ENCODE measurements around the gene LIN7A. TPM values are rescaled to one million over a fixed set of nuclear protein-coding genes. Genes with fewer than 3 reads are reported as not detected.

The LIN7A gene
- total and polyA plus RNA-seq, 2 of the 4 experiments (the other 2 are of a cell fraction) = 10.8 to 24.7 TPM

DNA sequence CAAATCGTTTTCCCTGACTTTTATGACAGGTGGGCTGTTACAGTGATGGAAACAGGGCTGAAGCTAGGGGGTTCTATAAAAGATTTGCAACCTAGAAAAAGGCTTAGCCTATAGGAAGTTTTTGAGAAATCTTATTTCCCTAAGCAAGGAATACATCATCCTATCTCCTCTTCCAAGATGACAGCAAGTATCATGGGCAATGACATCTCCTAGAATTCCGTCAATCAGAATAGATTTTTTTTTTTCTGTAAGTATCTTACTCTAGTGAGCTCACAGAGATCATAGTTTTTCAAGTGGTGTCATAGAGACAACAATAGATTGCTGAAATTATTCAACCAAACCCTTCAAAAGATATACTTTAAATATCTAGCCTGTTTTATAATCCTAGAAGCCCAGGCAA is 112.2 kb downstream of the LIN7A start:
- no TSS peak for BruUV-seq (replicated peaks)

More for the DNA sequence above, 112.2 kb downstream of the LIN7A start:
- TF ChIP-seq, protein P1, sequence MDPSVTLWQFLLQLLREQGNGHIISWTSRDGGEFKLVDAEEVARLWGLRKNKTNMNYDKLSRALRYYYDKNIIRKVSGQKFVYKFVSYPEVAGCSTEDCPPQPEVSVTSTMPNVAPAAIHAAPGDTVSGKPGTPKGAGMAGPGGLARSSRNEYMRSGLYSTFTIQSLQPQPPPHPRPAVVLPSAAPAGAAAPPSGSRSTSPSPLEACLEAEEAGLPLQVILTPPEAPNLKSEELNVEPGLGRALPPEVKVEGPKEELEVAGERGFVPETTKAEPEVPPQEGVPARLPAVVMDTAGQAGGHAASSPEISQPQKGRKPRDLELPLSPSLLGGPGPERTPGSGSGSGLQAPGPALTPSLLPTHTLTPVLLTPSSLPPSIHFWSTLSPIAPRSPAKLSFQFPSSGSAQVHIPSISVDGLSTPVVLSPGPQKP (IDR thresholded peaks at IDR 0.05; ENCODE audit: borderline replicate concordance, low read depth, low read length) = no peak
- TF ChIP-seq SMC3 (IDR thresholded peaks at IDR 0.05; ENCODE audit: low read depth, low read length) = no peak
- TF ChIP-seq, protein P2, sequence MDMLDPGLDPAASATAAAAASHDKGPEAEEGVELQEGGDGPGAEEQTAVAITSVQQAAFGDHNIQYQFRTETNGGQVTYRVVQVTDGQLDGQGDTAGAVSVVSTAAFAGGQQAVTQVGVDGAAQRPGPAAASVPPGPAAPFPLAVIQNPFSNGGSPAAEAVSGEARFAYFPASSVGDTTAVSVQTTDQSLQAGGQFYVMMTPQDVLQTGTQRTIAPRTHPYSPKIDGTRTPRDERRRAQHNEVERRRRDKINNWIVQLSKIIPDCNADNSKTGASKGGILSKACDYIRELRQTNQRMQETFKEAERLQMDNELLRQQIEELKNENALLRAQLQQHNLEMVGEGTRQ (IDR thresholded peaks at IDR 0.05; ENCODE audit: low read depth, low read length) = no peak
- TF ChIP-seq MXI1 (IDR thresholded peaks at IDR 0.05; ENCODE audit: borderline replicate concordance, low read depth, low read length) = no peak
- Histone ChIP-seq H3K9me1 (ENCODE audit: insufficient read depth, low read length) (peaks cover 9% of the 10 kb centered on the region; the same call in 1 of the 2 replicates), H2BK120ac (ENCODE audit: low read depth, low read length) (no peak overlapping the region), H3K18ac (ENCODE audit: low read depth, low read length) (no peak overlapping the region), H3K4ac (ENCODE audit: low read depth, low read length) (no peak overlapping the region), H3K36me3 (ENCODE audit: control insufficient read depth, insufficient read depth, low read length) (no peaks in the 10 kb centered on the region), H2BK20ac (ENCODE audit: low read depth, low read length) (no peak overlapping the region), H3K14ac (replicated peaks; ENCODE audit: low read depth, low read length) (no peak overlapping the region), H3K4me3 (ENCODE audit: insufficient read depth, low read depth, low read length) (no peak overlapping the region), H3K79me1 (ENCODE audit: low read depth in 1 of 2, low read length in 2 of 2) (no peaks in the 10 kb centered on the region), H3K56ac (ENCODE audit: extremely low read depth, insufficient read depth, low read length) (no peak overlapping the region), H4K5ac (ENCODE audit: low read depth, low read length) (no peak overlapping the region), H2AK5ac (ENCODE audit: low read depth, low read length) (no peak overlapping the region), H2AFZ (replicated peaks; ENCODE audit: low read length, poor library complexity) (no peak overlapping the region), H2AK9ac (replicated peaks; ENCODE audit: low read depth, low read length, poor library complexity) (no peak overlapping the region), H4K91ac (ENCODE audit: insufficient read depth, low read depth, low read length) (no peak overlapping the region), H2BK5ac (ENCODE audit: low read depth, low read length, poor library complexity, severe bottlenecking) (no peak overlapping the region), H3K23ac (ENCODE audit: low read depth, low read length) (no peak overlapping the region), H4K20me1 (ENCODE audit: insufficient read depth, low read length) (no peaks in the 10 kb centered on the region), H3K27ac (ENCODE audit: insufficient read depth, low read length) (no peak overlapping the region), H3K4me2 (ENCODE audit: low read depth, low read length) (no peak overlapping the region), H3K9ac (ENCODE audit: low read depth, low read length) (no peak overlapping the region), H4K8ac (ENCODE audit: low read depth in 2 of 2, low read length in 2 of 2) (no peak overlapping the region), H3K4me1 (ENCODE audit: control insufficient read depth, insufficient read depth, low read length) (peaks cover 9% of the 10 kb centered on the region), H2BK15ac (ENCODE audit: low read depth, low read length) (no peak overlapping the region), H3K9me3 (ENCODE audit: control insufficient read depth, insufficient read depth, low read length) (no peaks in the 10 kb centered on the region), H3K27me3 (ENCODE audit: control insufficient read depth, insufficient read depth, low read length) (no peaks in the 10 kb centered on the region)
- CTCF ChIA-PET = interaction anchor here (1.0 to 1.5 kb wide), 2 partner anchors 9 to 12 kb away, joined by 3 to 4 read pairs; no protein-coding TSS in a partner anchor
- intact Hi-C loops (cut with micrococcal nuclease) = no loop called here
- ATAC-seq (ENCODE audit: low read depth) = no peak
- no CpG with 5 or more reads among the region's 2 CpGs for WGBS, 2 experiments (ENCODE audit: extremely low coverage in 2 of 2, insufficient read length in 1 of 2)
- in situ Hi-C loops (cut with MboI; ENCODE audit: low sequenced_read_pairs) = no loop called here
- dilution Hi-C loops (cut with HindIII; ENCODE audit: low sequenced_read_pairs, unreplicated experiment) = no loop called here
- POLR2A ChIA-PET (ENCODE audit: unreplicated experiment) = no interaction called here
- no peak for DNase-seq

Measured in IMR-90 (cell line).